HG03103 (cell line): Measurements from ENCODE around the gene KRR1.
"Not testable (repeated sequence)": the region's sequence is repeated elsewhere in the genome, so short reads cannot be mapped to it uniquely, and the experiment has no call there.

ENCODE experiments used
- ATAC-seq: cut with Tn5 transposase; IDR thresholded peaks from one replicate; pipeline ENCODE4 v1.9.1; 2021; ENCODE audit warnings: low read depth; ENCODE audit not compliant: unreplicated experiment

The KRR1 gene

DNA sequence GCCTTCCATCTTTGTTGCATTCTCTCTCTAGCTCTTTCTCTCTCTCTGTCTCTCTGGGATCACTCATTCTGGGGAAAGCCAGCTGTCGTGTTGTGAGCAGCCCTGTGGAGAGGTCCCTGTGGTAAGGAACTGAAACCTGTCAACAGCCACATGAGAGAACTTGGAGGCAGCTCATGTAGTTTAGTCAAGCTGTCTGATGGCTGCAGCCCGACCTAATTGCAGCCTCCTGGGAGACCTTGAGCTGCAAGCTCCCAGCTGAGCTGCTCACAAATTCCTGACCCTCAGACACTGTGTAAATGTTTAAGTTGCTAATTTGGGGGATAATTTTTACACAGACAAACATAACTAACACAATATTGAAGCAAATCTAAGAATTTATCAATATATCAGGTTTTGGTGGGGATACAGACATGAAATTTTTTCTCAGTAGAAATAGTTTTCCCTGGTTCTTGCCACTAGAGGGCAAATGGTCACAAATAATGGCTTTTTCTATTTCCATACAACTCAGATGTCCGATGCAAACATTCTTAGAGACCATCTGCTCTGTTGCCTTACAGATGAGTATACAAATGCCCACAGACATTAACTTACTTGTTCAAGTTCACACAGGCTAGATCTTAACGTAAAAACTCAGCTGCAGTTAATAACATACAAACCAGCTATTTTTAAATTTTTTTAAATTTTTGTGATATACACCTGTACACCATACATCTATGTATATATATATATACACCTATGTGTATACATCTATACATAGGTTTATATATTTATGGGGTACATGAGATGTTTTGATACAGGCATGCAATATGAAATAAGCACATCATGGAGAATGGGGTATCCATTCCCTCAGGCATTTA lies 15.5 kb upstream of the KRR1 start:
- ATAC-seq = peak; percentile 97

DNA sequence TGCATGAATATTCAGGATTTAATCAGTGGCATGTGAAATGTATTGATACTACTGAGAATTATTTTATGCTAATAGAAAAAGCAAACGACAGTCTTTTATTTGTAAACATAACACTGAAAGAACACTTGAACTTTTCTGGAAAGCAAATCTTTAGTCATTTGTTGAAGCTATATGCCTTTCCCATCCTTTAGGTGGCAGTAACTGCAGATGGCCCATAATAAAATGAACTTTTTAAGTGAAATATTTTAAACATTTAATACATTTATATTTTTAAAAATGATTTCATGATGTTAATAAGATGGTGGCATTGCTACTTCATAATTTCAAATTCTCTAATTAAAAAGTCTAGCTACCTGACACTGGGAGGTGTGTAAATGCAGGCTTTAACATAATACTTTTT lies 13.9 kb upstream of the KRR1 start:
- ATAC-seq = no peak

DNA sequence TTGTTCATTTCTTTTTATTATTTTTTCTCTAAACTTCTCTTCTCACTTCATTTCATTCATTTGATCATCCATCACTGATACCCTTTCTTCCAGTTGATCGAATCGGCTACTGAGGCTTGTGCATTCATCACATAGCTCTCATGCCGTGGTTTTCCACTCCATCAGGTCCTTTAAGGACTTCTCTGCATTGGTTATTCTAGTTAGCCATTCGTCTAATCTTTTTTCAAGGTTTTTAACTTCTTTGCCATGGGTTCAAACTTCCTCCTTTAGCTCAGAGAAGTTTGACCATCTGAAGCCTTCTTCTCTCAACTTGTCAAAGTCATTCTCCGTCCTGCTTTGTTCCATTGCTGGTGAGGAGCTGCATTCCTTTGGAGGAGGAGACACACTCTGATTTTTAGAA lies 10.7 kb upstream of the KRR1 start:
- ATAC-seq = not testable (repeated sequence)

DNA sequence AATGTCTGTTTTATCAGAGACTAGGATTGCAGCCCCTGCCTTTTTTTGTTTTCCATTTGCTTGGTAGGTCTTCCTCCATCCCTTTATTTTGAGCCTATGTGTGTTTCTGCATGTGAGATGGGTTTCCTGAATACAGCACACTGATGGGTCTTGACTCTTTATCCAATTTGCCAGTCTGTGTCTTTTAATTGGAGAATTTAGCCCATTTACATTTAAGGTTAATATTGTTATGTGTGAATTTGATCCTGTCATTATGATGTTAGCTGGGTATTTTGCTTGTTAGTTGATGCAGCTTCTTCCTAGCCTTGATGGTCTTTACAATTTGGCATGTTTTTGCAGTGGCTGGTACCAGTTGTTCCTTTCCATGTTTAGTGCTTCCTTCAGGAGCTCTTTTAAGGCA lies 9.8 kb upstream of the KRR1 start:
- ATAC-seq = not testable (repeated sequence)

DNA sequence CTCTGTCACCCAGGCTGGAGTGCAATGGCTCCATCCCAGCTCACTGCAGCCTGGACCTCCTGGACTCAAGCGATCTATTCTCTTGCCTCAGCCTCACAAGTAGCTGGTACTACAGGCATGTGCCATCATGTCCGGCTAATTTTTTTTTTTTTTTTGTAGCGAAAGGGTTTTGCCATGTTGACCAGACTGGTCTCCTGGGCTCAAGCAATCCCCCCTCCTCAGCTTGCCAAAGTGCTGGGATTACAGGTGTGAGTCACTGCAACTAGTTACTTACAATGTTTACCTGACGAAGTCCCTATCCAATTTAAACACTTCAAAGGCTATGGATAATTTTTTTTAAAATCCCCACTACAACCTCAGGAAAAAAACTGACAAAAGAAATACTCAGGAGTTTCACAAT lies 1.8 kb downstream of the KRR1 start:
- ATAC-seq = no peak

DNA sequence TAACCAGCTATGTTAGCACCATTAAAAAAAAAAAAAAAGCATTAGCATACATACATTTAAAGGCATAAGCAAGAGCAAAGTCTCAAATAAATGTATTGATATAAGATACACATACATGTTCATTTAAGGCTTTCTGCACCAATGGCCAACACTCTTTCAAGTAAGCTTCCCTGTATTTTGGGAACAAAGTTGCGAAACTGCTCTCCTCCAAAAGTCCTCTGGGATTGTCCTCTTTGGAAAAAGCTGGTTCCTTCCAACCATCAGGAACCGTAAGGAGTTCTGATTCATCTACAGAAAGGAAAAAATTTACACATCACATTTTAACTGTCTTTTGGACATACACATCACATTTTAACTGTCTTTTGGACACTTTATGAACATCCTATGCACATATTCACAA lies 3.2 kb downstream of the KRR1 start:
- ATAC-seq = no peak

DNA sequence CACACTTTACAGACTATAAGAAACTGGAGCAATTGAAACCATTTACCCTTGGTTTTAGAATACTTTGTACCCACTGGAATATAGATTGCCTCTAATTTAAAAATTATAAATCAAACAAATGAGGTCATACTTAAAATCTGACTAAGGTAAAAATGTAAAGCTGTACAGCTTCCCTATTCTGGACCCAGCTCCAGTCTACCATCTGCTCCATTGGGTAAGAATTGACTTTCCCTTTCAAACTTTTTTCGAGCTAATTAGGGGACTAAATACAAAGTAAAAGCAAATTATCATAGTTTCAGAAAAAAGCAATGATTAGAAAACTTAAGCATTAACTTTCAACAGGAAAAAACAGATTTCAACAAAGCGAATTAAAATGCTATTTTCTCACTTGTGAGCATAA lies 4.3 kb downstream of the KRR1 start:
- no peak for ATAC-seq

DNA sequence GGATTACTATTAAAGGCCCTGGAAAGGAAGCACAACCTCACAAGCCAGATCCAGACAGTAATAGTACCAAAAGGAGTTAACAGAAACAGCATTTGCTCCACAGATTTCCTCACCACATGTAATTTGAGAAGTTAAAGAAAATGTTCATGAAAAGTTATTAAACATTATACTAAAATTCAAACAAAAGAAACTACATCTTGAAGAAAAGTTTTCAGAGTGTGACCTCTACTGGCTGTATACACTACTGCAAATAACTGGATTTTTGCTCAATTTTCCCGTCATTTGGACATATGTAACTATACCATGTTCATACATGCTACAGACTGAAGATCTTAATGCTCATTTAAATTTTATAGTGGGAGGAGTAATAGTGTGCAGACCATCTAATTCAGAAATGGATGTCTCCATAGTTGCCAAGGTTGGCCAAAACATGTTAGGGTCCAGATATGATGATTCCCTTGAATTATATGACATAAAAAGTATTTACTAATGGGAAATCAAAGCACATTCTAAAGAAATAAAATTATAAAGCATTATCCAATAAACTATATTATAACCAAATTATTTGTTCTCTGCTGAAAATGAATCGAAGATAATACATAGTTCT lies 5.6 kb downstream of the KRR1 start:
- ATAC-seq = no peak

DNA sequence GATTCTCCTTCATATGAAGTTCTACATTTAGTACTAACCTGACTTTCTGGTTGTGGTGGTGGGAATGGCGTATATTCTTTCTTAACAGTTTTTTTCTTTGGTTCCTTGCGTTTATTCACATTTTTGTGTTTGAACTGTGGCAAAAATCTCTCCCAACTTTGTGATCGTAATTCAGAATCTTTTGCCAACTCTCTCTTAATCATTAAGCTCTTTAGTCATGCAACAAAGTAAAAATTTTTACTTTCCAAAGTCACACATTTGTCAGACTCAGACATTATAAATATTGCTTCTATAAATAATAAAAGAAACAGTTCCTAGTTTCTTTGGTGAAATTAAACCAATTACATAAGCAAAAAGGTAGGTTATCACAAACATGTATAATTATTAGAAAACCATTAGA lies 7.5 kb downstream of the KRR1 start:
- no peak for ATAC-seq

DNA sequence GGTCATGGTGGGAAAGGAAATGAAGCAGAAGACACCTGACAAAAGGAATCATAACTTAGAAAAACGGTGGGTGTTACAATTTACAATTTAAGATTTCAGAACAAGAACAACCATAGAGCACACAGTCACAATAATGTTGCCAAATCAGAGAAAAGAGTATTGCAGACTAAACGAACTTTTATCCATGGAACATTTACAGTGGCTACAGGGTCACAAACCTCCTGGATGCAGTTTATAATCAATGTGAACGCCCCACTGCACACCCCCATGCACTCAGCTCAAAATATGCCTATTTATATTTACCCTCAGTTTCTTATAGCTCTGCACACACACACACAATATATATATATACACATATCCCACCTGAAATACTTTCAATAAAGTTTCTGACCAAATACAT lies 8.0 kb downstream of the KRR1 start:
- ATAC-seq = no peak

DNA sequence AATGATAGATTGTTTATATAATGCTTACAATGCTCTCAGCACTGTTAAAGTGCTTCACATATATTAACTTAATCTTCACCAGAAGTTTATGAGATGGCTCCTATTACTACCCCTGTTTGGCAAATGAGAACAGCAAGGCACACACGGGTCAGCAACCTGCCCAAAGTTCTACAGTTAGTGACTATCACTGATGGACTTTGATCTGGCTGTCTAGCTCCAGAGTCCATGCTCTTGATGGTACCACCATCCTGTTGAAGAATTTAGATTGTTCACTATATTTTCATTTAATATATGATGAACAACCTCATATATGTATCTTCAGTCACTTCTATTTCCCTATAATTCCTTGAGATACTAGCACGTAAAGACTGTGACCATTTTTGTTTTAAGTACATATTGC lies 20.2 kb downstream of the KRR1 start:
- no peak for ATAC-seq

DNA sequence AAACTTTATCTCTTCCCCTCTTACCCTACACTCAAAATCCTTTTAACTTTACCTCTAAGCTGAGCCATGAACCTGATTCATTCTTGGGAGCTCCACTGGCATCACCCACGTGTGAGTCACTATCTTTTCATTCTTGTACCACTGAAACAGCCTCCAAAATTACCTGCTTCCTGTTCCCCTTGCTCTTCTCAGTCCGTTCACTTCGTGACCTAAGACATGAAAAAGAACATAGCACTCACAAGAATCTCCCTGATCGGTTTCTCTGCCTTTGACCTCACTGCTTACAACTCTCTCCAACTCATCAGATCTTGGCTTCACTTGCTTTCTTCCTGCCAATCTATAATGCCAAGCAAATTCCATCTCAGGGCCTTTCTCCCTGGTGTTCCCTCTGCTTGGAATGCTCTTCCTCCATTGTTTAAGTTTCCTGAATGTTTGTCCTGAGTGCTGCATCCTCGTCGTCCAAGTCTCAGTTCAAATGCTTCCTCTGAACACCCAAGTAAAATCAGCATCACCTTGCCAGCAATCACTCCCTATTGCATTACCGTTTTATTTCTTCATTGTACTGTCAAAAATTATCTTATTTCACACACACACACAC lies 21.7 kb downstream of the KRR1 start:
- ATAC-seq = peak; percentile 73

DNA sequence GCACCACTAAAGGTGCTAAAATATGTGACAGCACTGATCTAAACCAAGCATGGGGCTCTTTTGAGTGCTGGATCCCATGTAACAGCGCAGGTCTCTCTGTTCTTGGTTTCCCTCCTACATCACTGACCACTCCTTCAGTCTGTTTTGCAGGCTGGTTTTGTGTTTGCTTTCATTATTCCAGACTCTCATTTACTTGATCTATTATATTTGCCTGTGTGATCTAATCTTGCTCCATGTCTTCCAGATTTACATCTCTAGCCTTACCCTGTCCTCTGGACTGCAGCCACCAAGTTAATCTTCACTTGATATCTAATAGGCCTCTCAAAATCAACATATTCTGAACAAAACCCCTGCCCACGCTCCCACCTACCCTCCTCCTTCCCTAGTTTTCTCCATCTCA lies 22.2 kb downstream of the KRR1 start:
- no peak for ATAC-seq

DNA sequence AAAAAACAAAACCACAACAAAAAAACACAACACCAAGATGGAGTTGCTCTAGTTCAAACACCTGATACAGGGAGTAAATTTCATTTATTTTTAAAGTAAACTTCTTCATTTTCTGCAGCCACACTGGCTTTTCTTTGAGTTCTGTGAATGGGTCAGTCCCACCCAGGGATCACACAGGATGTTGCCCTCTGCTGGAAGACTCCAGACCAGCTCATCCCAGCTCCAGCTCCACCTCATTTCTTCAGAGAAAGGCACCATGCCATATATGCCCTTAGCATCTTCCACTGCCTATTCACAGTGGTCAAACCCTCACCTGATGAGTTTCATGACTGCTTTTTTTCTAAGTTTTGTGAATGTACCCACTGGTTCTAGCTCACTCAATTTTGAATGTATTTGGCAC lies 22.9 kb downstream of the KRR1 start:
- no peak for ATAC-seq

DNA sequence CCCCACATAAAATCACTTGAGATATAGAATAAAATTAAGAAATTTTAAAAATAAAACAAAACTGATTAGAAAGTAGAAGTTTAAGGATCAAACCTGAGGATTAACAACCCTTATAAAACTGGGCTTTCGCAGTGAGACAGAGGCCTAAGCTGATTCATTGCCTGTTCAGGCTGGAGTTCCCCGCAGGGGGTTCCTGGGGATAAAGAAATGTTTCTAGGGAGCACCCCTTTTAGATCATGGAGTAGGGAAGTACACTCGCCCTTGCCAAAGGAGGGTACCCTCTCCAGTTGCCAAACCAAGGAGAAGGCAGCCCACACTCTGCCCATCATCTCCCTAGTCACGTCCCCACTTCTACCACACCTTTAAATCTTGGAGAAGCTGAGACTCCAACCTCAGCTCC lies 24.1 kb downstream of the KRR1 start:
- ATAC-seq = no peak

DNA sequence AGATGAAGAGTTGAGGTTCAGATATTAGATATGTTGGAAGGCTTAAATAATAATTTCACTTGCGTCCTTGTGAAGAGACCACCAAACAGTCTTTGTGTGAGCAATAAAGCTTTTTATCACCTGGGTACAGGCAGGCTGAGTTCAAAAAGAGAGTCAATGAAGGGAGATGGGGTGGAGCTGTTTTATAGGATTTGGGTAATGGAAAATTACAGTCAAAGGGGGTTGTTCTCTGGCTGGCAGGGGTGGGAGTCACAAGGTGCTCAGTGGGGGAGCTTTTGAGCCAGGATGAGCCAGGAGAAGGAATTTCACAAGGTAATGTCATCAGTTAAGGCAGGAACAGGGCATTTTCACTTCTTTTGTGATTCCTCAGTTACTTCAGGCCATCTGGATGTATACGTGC lies 27.0 kb downstream of the KRR1 start:
- ATAC-seq = not testable (repeated sequence)

DNA sequence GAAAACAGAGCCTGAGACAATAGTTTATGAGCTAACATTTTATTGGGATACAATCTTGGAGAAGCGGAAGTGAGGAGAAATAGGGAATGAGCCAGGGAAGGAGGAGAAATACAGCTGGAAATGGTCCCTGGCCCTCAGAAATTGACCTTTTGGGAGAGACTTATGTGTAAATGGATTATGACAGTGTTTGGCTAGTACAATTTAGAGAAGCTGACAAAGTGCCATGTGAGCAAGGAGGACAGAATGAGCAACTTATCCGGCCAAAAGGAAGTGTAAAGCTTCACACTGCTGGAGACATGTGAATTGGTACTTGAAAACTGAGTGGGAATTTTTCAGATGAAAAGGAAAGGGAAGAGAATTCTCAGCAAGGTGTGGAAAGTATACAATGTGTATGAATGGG lies 28.0 kb downstream of the KRR1 start:
- no peak for ATAC-seq

DNA sequence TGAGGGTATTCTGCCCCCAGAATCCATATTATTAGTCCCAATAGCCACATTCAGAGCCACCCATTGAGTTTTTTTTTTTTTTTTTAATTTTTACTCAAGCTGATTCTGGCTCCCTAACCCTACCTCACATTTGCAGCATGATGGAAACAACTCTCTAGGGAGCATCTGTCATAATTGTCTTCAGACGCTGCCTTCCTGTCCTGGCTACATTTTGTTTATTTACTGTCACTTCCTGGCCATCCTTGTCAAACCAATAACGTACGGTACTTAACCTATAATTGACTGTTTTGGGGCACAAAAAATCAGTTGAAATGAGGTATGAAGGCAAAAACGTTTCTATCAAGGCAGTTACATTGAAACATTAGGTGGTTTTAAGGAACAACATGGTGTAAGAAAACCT lies 28.8 kb downstream of the KRR1 start:
- ATAC-seq = no peak

DNA sequence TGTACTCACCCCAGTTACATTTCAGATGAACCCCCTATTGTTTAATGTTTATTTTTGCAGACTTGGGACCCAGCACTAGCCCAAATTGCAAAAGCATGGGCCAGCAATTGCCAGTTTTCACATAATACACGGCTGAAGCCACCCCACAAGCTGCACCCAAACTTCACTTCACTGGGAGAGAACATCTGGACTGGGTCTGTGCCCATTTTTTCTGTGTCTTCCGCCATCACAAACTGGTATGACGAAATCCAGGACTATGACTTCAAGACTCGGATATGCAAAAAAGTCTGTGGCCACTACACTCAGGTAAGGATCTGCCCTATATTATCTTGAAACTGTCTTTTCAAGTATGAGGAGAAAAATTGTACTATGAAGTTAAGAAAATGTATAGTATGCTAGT lies 29.6 kb downstream of the KRR1 start:
- no peak for ATAC-seq

DNA sequence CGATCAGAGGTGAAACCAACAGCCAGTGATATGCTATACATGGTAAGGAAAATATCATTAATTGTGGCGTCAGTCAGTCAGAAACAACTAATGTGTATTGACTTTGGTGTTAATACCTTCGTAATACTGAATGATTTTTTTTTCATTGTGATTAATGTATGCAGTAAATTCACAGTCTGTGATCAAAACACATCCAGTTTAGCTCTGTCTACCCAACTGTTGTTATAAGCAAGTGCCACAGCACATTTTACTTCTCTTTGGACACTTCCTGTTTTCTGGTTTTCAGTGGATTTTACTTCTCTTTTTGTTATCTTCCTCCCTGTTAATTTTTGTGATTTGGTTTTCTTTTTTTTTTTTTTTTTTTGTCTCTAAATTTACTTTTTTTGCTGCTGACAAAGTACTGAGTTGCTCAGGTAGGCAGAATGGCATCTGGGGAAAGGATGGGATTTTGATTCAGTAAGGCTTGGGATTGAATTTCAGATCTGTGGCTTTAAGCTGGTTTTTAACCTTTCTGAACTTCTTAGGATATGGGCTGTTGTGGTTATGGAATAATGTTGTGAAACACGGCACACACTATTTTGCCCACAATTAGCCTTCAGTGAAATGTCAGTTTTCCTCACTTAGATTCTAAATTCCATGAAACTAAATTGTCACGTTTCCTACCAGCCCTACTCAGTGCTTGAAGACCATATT lies 30.2 kb downstream of the KRR1 start:
- ATAC-seq = peak; percentile 11

DNA sequence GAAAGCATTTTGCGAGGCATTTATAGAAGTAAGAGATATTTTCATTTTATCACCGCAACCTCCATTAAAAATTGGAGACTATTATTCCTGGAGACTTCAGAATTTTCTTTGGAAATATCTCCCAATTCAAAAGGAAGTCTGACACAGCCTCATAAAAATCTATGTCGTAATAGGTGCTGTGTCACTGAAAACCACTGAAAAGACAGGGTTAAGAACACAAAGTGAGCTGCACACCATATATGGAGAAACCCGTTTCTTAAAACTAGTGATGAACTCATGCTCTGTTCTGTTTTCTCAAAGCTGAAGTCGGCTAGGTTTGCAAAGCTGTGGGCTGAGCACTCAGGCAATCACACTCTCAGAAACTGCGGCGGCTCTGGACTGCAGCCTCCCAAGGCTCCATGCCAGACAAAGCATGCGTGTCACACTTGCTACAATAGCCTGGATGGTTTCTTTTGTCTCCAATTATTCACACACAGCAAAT lies 30.9 kb downstream of the KRR1 start, which contains the start of gene GLIPR1:
GLIPR1 (plus strand) TSS at position 287 of the 481 bp plus-strand sequence; CDS start at position 413, 126 bp downstream.
- ATAC-seq = peak; percentile 87
